ENCODE results near the gene BRF1.
"Not testable (repeated sequence)": the region's sequence is repeated elsewhere in the genome, so short reads cannot be mapped to it uniquely, and the experiment has no call there.

BRF1 gene

DNA sequence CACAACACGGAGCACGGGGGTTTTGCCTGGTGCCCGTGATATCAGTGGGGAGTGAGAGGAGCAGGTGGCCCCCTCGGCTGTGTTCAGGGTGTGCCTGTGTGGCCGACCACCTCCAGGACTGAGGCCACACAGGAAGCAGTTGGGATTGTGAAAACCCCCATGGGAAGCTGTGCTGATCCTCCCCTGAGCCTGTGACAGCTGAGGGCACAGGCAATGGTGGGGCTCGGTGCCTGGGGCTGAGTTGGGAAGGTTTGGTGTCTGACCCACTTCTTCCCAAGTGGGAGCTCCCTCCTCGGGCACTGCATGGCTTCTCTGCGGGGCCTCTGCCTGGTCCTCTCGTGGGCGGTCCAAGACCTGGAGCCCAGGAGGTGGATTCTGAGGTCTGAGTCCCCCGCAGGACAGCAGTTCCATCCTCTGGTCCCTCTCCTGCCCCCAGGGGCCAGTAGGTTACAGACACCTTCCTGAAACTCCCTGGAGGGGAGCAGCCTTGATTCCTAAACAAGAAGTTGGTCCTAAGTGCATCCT lies 31.6 kb upstream of the BRF1 start:
- FAIRE-seq: no peak

DNA sequence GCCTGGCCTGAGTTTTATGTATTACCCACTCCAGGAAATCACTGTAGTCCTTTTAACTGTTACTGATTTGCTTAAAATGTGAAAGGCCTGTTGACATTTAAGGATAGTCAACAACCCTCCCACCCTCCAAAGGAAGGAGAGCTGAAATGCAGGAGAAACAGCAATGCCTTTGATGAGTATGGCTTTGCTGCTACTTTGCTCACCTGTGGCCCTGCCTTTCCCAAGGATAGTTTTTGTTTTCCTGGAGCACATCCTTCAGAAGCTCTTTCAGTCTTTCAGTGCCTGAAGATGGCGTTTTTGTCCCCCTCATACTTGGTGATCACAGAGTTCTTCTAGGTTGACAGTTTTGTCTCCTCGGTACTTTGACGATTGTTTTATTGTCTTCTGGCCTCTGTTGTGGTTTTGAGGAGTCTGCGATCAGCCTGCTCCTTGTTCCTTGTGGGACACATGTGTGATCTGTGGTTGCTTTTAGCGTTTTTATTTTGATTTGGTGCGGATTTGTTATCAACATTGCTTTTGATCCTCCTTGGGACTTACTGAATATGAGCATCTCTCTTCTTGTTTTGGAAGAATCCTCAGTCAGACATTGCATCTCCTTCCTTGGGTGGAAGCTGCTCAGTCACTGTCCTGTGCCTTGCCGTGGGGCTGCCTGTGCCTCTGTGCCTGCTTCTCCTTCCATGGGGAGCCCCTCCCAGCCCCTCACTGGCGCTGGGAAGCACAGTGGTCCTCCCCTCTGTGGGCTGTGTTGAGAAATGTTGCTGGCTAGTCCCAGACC lies 31.0 kb upstream of the BRF1 start:
- FAIRE-seq: no peak

DNA sequence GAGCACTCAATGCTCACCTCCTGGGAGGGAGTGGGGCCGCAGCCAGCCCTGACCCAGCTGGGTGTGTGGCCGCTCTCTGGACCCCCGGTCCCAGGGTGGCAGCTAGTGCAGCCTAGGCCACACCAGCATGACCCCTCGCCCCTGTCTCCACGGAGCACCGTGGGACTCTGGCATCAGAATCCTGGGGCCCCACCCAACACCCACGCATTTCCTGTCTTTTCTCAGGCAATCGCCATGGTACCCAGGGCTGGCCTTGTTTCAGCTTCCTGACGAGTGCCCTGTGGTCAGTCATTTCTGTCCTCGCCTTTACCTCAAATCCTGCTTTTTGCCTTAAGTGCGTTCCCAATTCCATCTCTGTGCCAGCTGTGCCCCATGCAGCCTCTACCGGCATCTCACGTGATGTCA lies 29.7 kb upstream of the BRF1 start:
- no peak for FAIRE-seq

DNA sequence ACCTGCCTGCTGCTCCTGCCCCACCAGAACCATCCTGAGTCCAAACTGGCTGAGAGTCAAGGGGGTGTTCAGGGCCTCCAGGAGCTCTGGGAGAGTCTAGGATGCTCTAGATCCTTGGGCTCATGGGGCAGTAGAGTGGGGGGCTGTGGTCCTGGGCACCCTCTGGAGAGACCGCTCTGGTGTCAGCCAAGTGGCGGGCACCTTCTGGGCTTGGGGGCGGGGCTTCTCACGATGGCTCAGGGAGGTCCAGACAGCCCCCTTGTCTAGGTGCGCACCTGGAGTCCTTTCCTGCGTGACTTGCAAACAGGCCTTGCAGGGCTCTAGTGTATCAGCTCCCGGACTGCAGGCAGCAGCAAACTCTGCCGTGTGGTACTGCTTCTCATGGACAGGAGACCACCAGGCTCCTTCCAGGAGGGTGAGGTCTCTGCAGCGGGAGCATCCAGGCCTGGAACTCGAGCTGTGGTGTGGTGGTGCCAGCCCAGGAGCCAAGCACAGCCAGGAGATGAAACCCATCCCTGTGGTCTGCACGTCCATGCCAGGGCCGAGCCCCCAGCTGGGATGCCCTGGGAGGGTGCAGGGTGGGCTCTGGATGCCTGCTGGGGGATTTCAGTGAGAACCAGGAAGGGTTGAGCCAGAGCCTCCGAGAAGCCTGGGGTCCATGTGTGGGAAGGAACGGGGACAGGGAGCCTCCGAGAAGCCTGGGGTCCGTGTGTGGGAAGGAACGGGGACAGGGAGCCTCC lies 28.8 kb upstream of the BRF1 start:
- no peak for FAIRE-seq

DNA sequence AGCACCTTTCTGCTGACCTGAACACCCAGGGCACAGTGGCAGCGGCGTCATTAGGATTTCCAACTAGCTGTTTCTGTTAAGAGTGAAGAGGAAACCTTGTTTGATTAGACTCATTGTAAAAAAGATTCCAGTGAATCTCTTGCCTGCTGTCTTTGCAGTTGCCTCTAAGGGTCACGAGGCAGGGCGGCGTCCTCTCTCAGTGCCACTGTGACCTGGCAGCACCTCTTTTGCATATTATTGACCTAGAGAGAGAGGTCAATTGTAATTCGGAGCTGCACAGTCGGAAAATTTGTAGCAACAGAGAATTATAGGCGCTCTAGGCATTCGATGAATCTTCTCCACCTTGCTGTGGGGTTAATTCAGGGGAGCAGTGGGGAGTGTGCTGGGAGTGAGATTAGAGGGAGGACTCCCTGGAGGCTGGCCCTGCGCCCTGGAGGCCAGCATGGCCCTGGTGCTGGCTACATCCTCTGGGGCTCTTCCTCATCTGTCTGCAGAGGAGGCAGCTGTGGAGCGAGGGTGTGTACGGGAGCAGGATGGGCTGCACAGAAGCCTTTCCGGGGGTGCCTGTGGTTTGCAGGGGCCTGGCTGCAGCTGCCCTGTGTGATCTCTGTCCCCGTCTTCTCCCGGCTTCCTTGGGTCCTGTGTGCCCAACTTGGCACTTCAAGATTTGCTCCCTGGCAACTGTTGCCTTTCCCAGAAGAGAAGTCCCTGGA lies 28.0 kb upstream of the BRF1 start:
- FAIRE-seq: no peak

DNA sequence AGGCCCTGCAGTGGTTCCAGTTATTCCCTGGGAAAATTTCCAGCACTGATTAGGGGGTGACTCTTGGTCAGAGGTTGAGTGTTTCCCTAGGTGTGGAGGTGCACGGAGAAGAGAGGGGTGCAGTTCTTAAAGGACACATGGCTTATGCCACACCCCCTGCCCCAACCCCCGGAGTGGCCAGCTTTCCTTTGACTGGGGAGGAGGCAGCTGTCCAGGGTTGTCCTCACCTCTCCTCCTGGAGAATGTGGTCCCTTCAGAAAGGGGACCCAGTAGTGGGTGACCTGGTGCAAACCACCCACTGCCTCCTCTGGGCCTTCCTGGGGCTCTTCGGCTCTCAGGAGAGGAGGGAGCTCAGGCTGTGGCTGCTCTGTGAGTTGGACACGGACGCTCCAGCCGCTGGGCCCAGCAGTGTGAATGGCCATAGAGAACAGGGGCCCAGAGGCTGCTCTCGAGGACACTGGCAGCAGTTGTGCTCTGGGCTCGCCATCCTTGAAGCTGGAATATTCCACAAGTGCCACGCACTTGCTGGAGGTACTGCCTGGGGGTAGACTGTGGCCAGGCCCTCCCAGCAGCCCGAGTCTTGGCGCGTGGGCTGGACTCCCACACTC lies 27.4 kb upstream of the BRF1 start:
- FAIRE-seq: no peak

DNA sequence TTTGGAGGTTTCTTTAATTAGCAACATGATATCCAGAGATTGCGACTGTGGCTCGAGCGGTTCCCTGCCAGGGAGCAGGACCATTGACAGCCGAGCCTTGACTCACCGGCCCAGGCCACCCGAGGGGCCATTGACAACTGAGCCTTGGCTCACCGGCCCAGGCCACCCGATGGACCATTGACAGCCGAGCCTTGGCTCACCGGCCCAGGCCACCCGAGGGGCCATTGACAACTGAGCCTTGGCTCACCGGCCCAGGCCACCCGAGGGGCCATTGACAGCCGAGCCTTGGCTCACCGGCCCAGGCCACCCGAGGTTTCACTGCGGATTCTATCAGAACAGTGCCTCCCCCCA lies 26.9 kb upstream of the BRF1 start:
- not testable (repeated sequence) for FAIRE-seq

DNA sequence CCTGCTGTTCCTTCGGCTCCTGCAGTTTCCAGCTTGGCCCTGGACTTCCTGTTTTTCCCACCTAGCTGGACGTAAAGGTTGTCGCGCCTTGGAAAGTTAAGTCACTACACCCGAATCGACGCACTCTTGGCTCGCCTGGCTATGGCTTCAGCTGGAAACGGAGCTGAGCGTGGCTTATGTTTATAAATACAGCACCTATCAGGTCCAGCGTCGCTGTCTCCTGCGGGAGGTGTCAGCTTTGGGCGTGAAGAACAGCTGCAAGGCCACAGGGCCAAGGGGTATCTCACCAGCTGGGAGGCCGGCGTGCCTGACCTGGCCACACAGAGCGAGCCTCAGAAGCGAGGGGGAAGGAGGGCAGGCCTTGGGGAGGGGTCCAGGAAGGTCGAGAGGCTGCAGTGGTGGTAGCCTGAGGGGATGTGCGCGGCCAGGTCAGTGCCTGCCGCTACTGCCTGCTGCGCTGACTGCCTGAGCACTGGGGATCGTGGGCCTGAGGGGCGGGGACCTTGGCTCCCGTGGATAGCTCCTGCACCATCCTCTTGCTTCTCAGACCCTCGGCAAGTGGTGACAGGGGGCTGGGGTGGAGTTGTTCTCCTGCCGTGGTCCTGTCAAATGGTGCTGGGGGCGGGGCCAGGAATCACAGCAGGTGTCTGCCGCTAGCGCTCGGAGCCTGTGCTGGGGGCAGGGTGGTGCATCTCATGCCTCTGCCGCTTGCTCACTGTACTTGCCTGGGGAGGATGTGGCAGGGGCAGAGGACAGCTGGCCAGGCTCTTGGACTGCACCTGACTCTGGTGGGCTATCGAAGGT lies 26.3 kb upstream of the BRF1 start:
- no peak for FAIRE-seq

DNA sequence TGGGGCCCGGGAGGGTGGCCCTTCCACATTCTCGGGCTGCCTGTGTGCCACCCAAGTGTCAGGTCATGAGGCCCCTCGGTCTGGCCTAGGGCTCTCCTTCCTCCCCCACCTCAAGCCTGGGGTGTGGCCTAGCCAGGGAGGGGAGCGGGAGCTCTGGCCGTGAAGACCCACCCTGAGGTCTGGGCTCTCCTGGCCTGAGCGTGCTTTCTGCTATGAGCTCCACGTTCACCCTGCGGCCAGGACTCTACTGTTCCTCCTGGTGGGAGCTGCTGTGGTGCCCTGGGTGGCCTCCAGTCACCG lies 25.7 kb upstream of the BRF1 start:
- FAIRE-seq: no peak

DNA sequence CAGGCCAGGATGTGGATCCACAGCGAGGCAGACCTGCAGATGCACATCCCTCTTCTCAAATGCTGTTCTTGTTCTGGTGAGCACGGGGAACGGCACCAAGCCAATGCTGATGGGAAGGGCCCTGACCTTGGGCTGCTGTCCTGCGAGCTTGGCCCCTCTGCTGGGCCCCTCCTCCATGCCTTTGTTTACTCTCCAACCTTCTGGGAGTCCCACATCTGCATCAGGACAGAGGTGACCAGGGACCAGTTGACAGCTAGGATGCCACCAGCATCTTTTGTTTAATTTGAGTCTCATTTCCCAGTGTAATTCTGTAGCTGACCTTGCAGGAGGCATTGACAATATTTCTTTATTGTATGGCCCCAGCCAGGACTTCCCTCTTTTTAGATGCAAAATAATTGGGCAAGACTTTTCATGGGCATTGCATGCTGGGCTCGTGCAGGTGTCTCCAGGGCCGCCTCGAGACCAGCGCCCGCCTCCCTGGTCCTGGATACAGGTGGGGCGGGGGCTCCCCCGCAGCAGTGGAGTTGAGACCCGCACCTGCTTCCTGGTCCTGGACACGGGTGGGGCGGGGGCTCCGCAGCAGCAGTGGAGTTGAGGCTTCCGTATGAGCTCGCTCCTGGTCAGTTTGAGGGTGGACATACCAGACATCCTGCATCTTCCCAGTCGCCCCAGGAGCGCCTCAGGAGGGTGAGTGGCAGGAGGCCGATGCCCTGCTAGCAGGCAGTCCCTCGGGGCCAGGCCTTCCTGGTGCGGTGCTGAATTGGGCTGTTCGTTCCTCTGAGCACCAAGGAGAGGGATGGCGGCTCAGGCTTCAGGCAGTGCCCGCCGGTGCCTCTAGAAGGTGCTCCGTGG lies 25.1 kb upstream of the BRF1 start:
- FAIRE-seq: no peak

DNA sequence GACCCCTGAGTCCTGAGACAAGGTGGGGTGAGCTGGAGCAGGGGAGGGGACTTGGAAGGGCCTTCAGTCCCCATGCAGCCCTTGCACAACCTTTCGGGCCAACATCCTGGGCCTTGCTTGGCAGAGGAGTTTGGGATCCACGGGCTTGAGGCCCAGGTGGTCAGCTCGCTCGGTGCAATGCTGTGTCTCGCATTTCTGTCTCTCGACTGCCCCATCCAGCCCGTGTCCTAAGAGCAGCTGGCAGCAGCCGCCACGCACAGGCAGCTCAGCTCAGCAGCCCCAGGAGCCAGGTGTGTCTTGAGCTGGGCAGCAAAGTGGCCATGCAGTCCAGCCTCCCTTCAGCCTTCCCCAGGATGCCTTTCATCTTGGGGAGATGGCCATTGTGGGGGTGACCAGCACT lies 24.5 kb upstream of the BRF1 start:
- FAIRE-seq: no peak

DNA sequence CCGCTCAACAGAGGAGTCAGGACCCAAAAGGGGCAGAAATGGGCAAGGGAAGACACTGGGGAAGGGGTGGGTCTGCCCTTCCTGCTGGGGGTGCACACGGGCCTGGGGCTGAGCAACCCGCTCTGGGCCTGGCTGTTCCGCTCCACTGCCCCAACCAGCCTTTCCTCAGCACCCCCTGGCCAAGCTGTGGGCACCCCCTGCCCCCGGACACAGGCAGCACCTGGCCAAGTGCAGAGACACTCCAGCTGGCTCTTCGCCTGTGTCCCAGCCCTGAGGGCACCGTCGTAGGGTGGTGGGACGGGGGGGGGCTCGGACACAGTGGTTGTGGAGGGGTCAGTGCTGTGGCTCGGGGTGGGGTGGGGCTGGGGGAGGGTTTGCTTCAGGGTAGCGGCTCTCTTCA lies 24.1 kb upstream of the BRF1 start:
- no peak for FAIRE-seq

DNA sequence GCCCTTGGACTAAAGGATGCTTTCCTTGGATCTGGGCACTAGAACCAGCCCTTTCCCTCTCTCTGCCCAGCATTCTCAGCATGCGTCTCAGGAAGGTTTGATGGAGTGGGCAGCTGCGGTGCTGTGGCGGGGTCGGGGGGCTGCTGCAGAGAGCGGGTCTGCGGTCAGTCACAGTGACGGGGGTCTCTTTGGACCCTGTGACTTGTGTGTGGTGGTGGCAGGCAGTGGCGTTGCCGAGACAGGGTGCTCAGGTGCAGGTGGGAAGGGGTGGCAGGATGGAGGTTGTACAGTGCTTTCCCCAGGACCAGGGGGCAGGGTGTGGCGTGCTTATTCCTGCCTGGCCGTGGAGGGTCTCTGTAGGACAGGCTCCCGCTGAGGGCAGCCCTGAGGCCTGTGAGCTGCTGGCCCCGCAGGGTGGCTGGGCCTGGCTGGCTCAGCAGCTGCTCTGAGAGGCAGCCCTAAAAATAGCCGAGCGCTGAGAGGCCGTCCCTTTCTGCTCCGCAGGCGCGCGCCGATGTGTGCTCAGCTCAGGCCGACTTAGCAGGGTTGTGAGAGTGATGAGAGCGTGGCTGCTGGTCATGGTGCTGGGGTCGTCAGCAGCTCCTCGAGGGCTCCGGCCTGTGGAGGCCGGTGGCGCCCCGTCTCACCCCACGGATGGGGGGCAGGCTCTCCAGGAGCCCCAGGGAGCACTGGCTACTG lies 23.4 kb upstream of the BRF1 start:
- FAIRE-seq: no peak

DNA sequence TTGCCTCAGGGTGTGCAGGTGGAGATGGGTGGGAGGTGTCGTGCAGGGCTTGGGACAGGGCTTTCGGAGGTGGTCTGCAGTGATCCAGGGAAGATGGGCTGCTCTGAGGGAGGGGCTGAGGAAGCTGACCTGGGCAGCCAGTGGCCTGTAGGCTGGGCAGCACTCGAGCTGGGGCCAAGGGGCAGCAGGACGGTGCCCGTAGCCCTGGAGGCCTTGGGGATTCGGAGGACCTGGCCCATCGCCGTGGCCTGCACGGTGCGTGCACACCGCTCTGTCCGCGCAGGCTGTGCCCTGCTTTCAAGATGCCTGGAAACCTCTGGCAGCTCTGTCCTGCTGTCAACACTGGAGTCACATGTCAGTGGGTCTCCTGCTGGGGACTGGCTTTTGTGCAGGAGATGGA lies 22.9 kb upstream of the BRF1 start:
- FAIRE-seq: no peak

DNA sequence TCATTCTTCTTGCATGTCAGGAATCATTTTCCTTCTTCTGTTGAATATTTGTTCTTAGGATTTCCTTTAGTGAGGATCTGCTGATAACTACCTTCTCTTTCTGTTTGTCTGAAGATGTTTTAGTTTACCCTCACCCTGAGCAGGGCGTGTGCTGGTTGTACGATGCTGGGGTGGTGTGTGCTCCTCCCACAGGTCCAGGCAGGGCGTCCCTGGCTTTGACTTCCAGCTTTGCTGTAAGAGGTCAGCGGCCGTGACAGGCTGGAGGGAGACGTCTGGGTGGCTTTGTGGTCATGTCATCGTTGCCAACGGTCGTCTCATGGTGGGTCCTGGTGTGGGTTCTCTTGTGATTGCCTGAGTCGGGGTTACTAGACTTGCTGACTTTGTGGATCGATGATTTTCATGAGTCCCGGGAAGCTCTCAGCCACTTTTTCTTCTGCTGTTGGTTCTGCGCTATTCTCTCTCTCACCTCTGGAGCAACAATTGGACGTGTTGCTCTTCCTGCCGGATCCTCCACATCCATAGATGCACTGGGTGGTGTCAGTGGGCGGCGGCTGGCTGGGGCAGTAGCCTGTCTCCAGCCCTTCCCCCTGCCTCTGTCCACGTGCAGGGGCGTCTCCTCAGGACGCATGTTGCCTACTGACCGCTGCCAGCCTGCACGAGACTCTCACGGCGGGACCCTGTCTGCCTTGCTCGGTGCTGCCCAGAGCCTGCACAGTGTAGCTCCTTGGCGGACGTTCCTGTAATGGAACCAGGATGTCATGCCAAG lies 22.2 kb upstream of the BRF1 start:
- FAIRE-seq: no peak

DNA sequence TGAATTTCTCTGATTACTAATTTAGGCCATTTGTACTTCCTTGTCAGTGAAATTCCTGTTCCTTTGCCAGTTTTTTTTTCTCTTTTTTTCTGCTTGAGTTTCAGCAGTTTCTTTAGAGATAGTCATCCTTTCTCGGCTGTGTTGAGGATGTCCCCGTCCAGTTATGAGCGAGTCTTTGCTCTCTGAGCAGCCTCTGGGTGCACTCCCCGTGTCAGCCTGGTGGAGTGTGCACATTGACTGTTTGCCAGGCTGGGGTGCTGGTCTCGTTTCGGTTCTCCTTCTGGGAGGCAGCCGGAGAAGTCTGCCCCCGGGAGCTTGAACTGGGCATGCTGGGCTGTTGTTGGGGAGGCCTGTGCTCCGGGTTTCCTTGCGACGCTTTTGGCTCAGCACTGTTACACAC lies 16.7 kb upstream of the BRF1 start:
- no peak for FAIRE-seq

DNA sequence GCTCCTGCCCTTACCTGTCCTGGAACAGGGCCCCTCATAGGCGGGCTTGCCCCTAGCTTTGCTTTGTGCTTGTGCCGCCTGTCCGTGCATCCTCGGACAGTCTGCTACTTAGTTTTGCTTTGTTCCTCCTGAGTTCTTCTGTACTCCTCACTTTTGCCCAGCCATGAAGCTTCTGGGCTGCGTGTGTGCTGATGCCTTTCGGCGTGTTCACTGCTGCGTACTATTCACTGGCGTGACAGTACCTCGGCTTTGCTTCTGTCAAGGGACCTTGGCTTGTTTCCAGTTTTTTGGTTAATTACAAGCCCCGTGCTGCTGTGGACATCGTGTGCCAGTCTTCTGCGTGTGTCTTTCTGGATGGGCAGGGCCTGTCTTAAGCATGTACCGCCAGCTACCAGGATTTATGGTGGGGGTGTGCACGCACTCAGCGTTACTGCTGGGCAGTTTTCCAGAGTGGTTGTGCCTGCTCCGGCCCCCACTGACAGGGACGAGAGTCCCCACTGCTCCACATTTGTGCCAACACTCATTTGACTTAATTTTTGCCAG lies 16.2 kb upstream of the BRF1 start:
- no peak for FAIRE-seq

DNA sequence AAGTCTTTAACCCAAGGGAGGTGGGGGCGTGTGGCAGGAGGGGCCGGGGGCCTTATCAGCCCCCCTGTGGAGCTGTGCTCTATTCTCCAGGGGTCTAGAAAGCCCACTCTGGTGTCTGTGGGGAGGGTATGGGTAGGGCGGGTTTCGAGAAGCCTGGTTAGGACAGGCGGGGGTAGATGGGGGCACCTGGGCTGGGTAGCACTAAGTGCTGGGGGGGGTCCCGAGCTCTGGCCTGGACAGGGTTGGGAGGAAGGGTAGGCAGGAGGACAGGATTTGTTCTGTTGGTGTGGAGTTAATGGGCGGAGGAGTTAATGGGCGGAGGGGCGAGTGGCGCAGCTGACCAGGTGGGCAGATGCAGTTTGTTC lies 15.8 kb upstream of the BRF1 start:
- no peak for FAIRE-seq

DNA sequence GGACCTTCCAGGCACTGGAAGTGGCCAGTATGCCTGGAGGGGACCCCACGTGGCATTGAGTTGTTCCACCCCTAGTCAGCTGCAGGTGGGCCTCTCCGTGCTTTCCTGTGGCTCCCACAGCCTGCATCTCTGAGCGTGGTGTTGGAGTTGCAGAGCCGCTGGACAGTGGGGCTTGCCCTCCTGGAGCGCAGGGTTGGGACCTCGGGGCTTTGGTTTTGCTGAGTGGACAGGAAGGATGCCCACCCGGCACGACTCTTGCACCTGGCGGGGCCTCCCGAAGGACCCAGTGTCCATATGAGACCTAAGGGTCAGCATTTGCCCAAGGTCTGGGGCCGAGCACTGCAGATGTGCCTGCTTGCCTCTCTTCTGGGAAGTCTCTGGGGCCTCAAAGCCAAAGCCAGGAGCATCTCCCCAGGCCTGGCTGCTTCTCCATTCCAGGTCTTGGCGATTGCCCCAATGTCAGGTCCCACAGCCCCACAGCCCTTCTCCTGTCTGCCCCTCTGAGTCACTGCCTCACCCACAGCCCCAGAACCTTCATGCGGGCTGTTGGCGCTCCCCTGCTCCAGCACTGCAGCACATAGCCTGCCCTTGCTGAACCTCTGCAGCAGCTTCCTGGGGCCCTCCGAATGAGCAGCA lies 15.3 kb upstream of the BRF1 start:
- FAIRE-seq: no peak

Data from TTC549 (cell line).